ENCODE measurements around the gene FNDC1. TPM values are rescaled to one million over a fixed set of nuclear protein-coding genes. Genes with fewer than 3 reads are reported as not detected.

FNDC1 gene
- total and polyA plus RNA-seq, 2 donors (not counting 1 experiment from before 2014, with no cell fraction given), result not detected

DNA sequence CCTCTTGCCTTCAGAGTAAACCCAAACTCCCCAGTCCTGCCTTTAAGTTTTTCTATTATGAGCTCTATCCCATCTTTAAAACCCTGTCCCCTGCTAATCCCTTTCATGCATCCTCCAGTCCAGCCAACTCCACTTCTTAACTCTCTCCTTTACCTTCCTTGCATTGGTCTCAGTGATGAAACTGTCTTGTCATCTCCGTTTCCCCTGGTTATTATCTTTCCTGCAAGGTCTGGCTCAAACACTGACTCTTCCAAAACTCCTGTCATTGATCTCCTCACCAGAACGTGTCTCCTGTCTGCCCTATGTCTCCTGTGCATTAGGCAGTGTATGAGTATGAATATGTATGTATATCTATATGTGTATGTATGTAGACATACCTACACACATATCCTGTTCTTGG, 11.8 kb upstream of the FNDC1 start:
- H4K20me1 ChIP-seq (ENCODE audit: control insufficient read depth, insufficient read depth, low read length, poor library complexity, severe bottlenecking), result no peaks in the 10 kb centered on the region
- H3K27ac Mint-ChIP-seq, result no peak overlapping the region
- ChIA-PET CTCF (interaction anchor here (1.0 kb wide), 1 partner anchor 467 kb away, joined by 3 read pairs; no protein-coding TSS in a partner anchor), POLR2A (no interaction called here)
- H3K27ac ChIP-seq (ENCODE audit: low read length in 2 of 2), result no peak overlapping the region
- TF ChIP-seq, protein P1, sequence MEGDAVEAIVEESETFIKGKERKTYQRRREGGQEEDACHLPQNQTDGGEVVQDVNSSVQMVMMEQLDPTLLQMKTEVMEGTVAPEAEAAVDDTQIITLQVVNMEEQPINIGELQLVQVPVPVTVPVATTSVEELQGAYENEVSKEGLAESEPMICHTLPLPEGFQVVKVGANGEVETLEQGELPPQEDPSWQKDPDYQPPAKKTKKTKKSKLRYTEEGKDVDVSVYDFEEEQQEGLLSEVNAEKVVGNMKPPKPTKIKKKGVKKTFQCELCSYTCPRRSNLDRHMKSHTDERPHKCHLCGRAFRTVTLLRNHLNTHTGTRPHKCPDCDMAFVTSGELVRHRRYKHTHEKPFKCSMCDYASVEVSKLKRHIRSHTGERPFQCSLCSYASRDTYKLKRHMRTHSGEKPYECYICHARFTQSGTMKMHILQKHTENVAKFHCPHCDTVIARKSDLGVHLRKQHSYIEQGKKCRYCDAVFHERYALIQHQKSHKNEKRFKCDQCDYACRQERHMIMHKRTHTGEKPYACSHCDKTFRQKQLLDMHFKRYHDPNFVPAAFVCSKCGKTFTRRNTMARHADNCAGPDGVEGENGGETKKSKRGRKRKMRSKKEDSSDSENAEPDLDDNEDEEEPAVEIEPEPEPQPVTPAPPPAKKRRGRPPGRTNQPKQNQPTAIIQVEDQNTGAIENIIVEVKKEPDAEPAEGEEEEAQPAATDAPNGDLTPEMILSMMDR (IDR thresholded peaks at IDR 0.05), result no peak
- no peak for TF ChIP-seq EZH2 (IDR thresholded peaks at IDR 0.05; ENCODE audit: borderline replicate concordance, insufficient read depth, low read depth, low read length, poor library complexity, severe bottlenecking)
- intact Hi-C loops (cut with micrococcal nuclease), result loop anchor here (10.0 kb wide), 1 partner anchor 943 kb away; no protein-coding TSS in a partner anchor
- ATAC-seq (ENCODE audit: low read depth) (no peak), DNase-seq (no peak)
- H3K4me3 Mint-ChIP-seq, result no peak overlapping the region
- H3K36me3 ChIP-seq (replicated peaks in 1 of 2; ENCODE audit: control extremely low read depth in 1 of 2, control insufficient read depth in 1 of 2, extremely low read depth in 1 of 2, insufficient read depth in 2 of 2, low read length in 1 of 2), result no peaks in the 10 kb centered on the region
- H3K4me1 Mint-ChIP-seq, result no peaks in the 10 kb centered on the region
- H3K4me3 ChIP-seq (ENCODE audit: control extremely low read depth in 1 of 5, extremely low read depth in 1 of 5, insufficient read depth in 1 of 5, low read depth in 2 of 5, low read length in 4 of 5), result no peak overlapping the region
- peaks cover 0 to 11% (median 3%) of the 10 kb centered on the region in 4 experiments for H3K27me3 ChIP-seq (replicated peaks in 1 of 4; ENCODE audit: control extremely low read depth in 1 of 4, control insufficient read depth in 3 of 4, insufficient read depth in 4 of 4, low read length in 3 of 4)
- H3K9ac ChIP-seq (ENCODE audit: low read length), result no peak overlapping the region
- 100% methylated on average over 1 of the region's 2 CpGs for WGBS (ENCODE audit: insufficient coverage)
- H3K27me3 Mint-ChIP-seq, result peaks cover 21% of the 10 kb centered on the region
- H3K9me3 ChIP-seq (ENCODE audit: control extremely low read depth in 1 of 3, control insufficient read depth in 2 of 3, insufficient read depth in 1 of 3, low read length in 2 of 3), result peaks cover 2 to 19% (median 18%) of the 10 kb centered on the region in 3 donors
- no peaks in the 10 kb centered on the region for H3K4me1 ChIP-seq (ENCODE audit: control insufficient read depth in 2 of 2, insufficient read depth in 2 of 2, low read length in 2 of 2)
- H3K9me3 Mint-ChIP-seq (ENCODE audit: insufficient read depth), result no peaks in the 10 kb centered on the region
- no peaks in the 10 kb centered on the region for H3K79me2 ChIP-seq (ENCODE audit: control insufficient read depth, insufficient read depth, low read length)
- H3K4me2 ChIP-seq (replicated peaks; ENCODE audit: low read depth, low read length, poor library complexity, severe bottlenecking), result no peak overlapping the region
- no peak overlapping the region for H2AFZ ChIP-seq (ENCODE audit: insufficient read depth, low read depth, low read length, poor library complexity, severe bottlenecking)

DNA sequence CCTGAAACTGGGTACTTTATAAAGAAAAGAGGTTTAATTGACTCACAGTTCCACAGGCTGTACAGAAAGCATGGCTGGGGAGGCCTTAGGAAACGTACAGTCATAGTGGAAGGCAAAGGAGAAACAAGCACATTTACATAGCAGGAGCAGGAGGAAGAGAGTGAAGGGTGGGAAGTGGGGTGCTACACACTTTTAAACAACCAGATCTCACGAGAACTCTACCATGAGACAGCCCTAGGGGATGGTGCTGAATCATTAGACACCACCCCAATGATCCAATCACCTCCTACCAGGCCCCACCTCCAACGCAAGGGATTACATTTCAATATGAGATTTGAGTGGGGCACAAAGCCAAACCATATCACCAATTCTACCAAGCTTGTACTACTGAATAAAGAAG, 7.4 kb upstream of the FNDC1 start:
- Histone ChIP-seq H3K9me3 (ENCODE audit: control extremely low read depth in 1 of 3, control insufficient read depth in 2 of 3, insufficient read depth in 1 of 3, low read length in 2 of 3) (peaks cover 2 to 9% (median 3%) of the 10 kb centered on the region in 3 donors), H2AFZ (ENCODE audit: insufficient read depth, low read depth, low read length, poor library complexity, severe bottlenecking) (no peak overlapping the region), H3K27ac (ENCODE audit: low read length in 2 of 2) (no peak overlapping the region), H4K20me1 (ENCODE audit: control insufficient read depth, insufficient read depth, low read length, poor library complexity, severe bottlenecking) (no peaks in the 10 kb centered on the region), H3K36me3 (replicated peaks in 1 of 2; ENCODE audit: control extremely low read depth in 1 of 2, control insufficient read depth in 1 of 2, extremely low read depth in 1 of 2, insufficient read depth in 2 of 2, low read length in 1 of 2) (no peaks in the 10 kb centered on the region), H3K4me1 (ENCODE audit: control insufficient read depth in 2 of 2, insufficient read depth in 2 of 2, low read length in 2 of 2) (no peaks in the 10 kb centered on the region), H3K27me3 (replicated peaks in 1 of 4; ENCODE audit: control extremely low read depth in 1 of 4, control insufficient read depth in 3 of 4, insufficient read depth in 4 of 4, low read length in 3 of 4) (peaks cover 0 to 18% (median 17%) of the 10 kb centered on the region in 4 experiments), H3K4me2 (replicated peaks; ENCODE audit: low read depth, low read length, poor library complexity, severe bottlenecking) (no peak overlapping the region), H3K9ac (ENCODE audit: low read length) (no peak overlapping the region), H3K79me2 (ENCODE audit: control insufficient read depth, insufficient read depth, low read length) (no peaks in the 10 kb centered on the region), H3K4me3 (ENCODE audit: control extremely low read depth in 1 of 5, extremely low read depth in 1 of 5, insufficient read depth in 1 of 5, low read depth in 2 of 5, low read length in 4 of 5) (no peak overlapping the region)
- intact Hi-C loops (cut with micrococcal nuclease), result loop anchor here (10.0 kb wide), 1 partner anchor 1293 kb away; no protein-coding TSS in a partner anchor
- no peak for TF ChIP-seq EZH2 (IDR thresholded peaks at IDR 0.05; ENCODE audit: borderline replicate concordance, insufficient read depth, low read depth, low read length, poor library complexity, severe bottlenecking)
- TF ChIP-seq, protein P1 (IDR thresholded peaks at IDR 0.05), result no peak
- peaks cover 45% of the 10 kb centered on the region for H3K27me3 Mint-ChIP-seq
- no peaks in the 10 kb centered on the region for H3K4me1 Mint-ChIP-seq
- ATAC-seq (ENCODE audit: low read depth) (no peak), DNase-seq (no peak)
- no peak overlapping the region for H3K27ac Mint-ChIP-seq
- H3K4me3 Mint-ChIP-seq, result no peak overlapping the region
- POLR2A ChIA-PET, result no interaction called here
- CTCF ChIA-PET, result no interaction called here
- H3K9me3 Mint-ChIP-seq (ENCODE audit: insufficient read depth), result no peaks in the 10 kb centered on the region
- WGBS (ENCODE audit: insufficient coverage), result no CpG with 5 or more reads among the region's 3 CpGs

All from B cell (primary cell).